Stomach (tissue), 4 donors: ENCODE data around the gene OR2T1.
"Not testable (repeated sequence)": the region's sequence is repeated elsewhere in the genome, so short reads cannot be mapped to it uniquely, and the experiment has no call there.

Experiments used
- CTCF ChIP-seq, 7 experiments: fragments of 450-650 bp in 4 of 7; fragments of 200-600 bp in 3 of 7; sonication (generic) in 3 of 7; IDR thresholded peaks; one replicate each; pipeline ENCODE4 v1.5.1; 2016 to 2019; ENCODE audit warnings: antibody characterized with exemption in 7 of 7, control low read depth in 2 of 7, mild to moderate bottlenecking in 1 of 7
- POLR2AphosphoS5 ChIP-seq, 3 donors: sonication (generic); formaldehyde crosslinking; IDR thresholded peaks; one replicate each; pipeline ENCODE4 v1.6.1; 2016; ENCODE audit warnings: antibody characterized with exemption in 3 of 3

GRCh38 chr1:248433811-248434415 is 31.1 kb downstream of the OR2T1 start:
- not testable (repeated sequence) for TF ChIP-seq POLR2AphosphoS5, CTCF (IDR thresholded peaks at IDR 0.05)
